Tibial nerve (tissue), 4 donors: ENCODE measurements around the gene ABCB1. TPM values are rescaled to one million over a fixed set of nuclear protein-coding genes. Genes with fewer than 3 reads are reported as not detected.
A peak's percentile ranks its signal among the peaks of the same experiment; 100 is the strongest.

Experiments used
- DNase-seq, 2 donors: peaks; one replicate each; pipeline ENCODE4 v3.0.0-alpha.2; 2019; ENCODE audit warnings: low spot score in 2 of 2
- H3K27ac ChIP-seq, 4 donors: fragments of 200-600 bp; sonication (generic) in 3 of 4; one replicate each; pipeline ENCODE4 v1.5.1; 2017 to 2019; ENCODE audit warnings: mild to moderate bottlenecking in 1 of 4
- H3K27me3 ChIP-seq, 2 donors: fragments of 200-600 bp; sonication (generic) in 1 of 2; one replicate each; pipeline versions ENCODE4 v1.5.1 to v1.6.0; 2017 to 2019
- H3K36me3 ChIP-seq, 3 donors: fragments of 200-600 bp; sonication (generic); one replicate each; pipeline ENCODE4 v1.5.1; 2018 to 2019
- H3K4me1 ChIP-seq, 4 donors: fragments of 200-600 bp; sonication (generic) in 3 of 4; one replicate each; pipeline ENCODE4 v1.5.1; 2017 to 2019
- H3K4me3 ChIP-seq, 4 donors: fragments of 200-600 bp; sonication (generic) in 3 of 4; one replicate each; pipeline ENCODE4 v1.5.1; 2017 to 2019; ENCODE audit warnings: mild to moderate bottlenecking in 1 of 4, moderate library complexity in 1 of 4
- H3K9me3 ChIP-seq, 4 donors: fragments of 200-600 bp; sonication (generic) in 3 of 4; one replicate each; pipeline ENCODE4 v1.5.1; 2017 to 2019
- CTCF ChIP-seq, 5 experiments: fragments of 200-600 bp in 3 of 5; fragments of 450-650 bp in 2 of 5; sonication (generic) in 3 of 5; IDR thresholded peaks; one replicate each; pipeline ENCODE4 v1.5.1; 2016 to 2019; ENCODE audit warnings: antibody characterized with exemption in 5 of 5, mild to moderate bottlenecking in 3 of 5, moderate library complexity in 2 of 5
- EP300 ChIP-seq, 2 donors: sonication (generic); formaldehyde crosslinking; IDR thresholded peaks; one replicate each; pipeline ENCODE4 v1.6.1; 2017; ENCODE audit warnings: antibody characterized with exemption in 2 of 2, mild to moderate bottlenecking in 1 of 2
- POLR2A ChIP-seq, 2 donors: fragments of 450-650 bp; IDR thresholded peaks; one replicate each; pipeline ENCODE4 v1.6.1; 2017; ENCODE audit warnings: antibody characterized with exemption in 2 of 2, mild to moderate bottlenecking in 2 of 2, moderate library complexity in 2 of 2
- WGBS, 2 donors: methylation state at CpG; one replicate each; pipeline ENCODE4 v1.1.5; 2018; 5-methylcytosine and 5-hydroxymethylcytosine counted together
- total RNA-seq, 4 donors: library from RNA; depleted of rRNA; stranded (reverse); fragments of >200 nt; gene quantifications; one replicate each; pipeline ENCODE4 v1.1.0, GENCODE V29; 2016

The ABCB1 gene
- total RNA-seq, 4 donors from 2014 or later = 12.8 to 36.0 (median 22.2) TPM

GRCh38 chr7:87512906-87513305, 87.8 kb downstream of the ABCB1 start:
- WGBS, 2 donors = 52 to 70% methylated on average over 4 of the region's 4 CpGs
- Histone ChIP-seq H3K4me3 (no peak overlapping the region), H3K27ac (no peak overlapping the region), H3K9me3 (no peaks in the 10 kb centered on the region), H3K4me1 (no peaks in the 10 kb centered on the region), H3K27me3 (no peaks in the 10 kb centered on the region), H3K36me3 (no peaks in the 10 kb centered on the region)
- no peak for TF ChIP-seq EP300 (IDR thresholded peaks at IDR 0.05)
- TF ChIP-seq POLR2A (IDR thresholded peaks at IDR 0.05) = no peak
- TF ChIP-seq CTCF (IDR thresholded peaks at IDR 0.05) = no peak
- no peak for DNase-seq

DNA sequence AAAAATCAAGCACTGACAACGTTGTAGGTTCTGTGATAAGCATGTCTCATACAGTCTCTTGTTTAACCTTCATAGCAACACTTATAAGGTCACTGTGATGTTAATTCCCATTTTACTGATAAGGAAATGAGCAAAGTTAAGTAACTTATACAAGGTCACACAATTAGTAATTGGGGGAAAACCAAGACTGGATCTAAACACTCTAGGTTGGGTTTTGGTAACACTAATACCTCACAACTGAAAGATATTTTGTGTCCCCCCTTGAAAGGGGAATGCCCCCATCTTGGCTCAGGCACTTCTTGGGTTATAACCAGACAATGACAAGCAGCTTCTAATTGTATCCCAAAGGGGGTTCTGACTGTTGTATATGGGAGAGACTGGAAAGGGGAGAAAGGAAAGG, 89.2 kb downstream of the ABCB1 start:
- 50 to 56% methylated on average over 1 of the region's 1 CpG for WGBS, 2 donors
- H3K9me3 ChIP-seq = no peaks in the 10 kb centered on the region
- no peak overlapping the region for H3K27ac ChIP-seq
- DNase-seq = no peak
- no peaks in the 10 kb centered on the region for H3K4me1 ChIP-seq
- H3K36me3 ChIP-seq = no peaks in the 10 kb centered on the region
- no peak overlapping the region for H3K4me3 ChIP-seq
- no peaks in the 10 kb centered on the region for H3K27me3 ChIP-seq
- TF ChIP-seq POLR2A (IDR thresholded peaks at IDR 0.05) (no peak), EP300 (IDR thresholded peaks at IDR 0.05) (no peak), CTCF (IDR thresholded peaks at IDR 0.05) (no peak)

DNA sequence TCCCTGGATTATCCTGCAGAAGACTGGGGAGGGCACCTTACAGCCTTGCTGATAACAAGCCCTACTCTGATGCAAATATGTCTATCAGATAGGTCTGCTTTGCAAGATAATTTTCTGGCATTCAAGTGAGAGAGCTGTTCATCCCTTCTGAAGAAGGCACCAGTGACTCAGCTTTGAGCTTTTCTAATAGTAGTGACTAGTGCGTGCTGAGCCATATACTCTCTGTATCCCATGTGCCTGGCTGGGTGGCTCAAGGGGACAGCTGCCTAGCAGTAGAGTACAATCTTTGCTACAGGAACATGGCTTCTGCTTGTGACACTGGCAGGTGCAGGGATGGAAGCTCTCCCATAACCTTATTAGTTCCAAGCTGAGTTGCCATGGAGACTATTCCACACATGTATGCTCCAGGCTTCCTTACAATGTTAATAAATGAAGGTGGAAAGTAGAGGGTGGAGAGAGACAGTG, 90.2 kb downstream of the ABCB1 start:
- H3K4me3 ChIP-seq = no peak overlapping the region
- H3K9me3 ChIP-seq = no peaks in the 10 kb centered on the region
- no peak overlapping the region for H3K27ac ChIP-seq
- no peak for TF ChIP-seq EP300 (IDR thresholded peaks at IDR 0.05)
- TF ChIP-seq CTCF (IDR thresholded peaks at IDR 0.05) = no peak
- TF ChIP-seq POLR2A (IDR thresholded peaks at IDR 0.05) = no peak
- WGBS, 2 donors = 90 to 92% methylated on average over 1 of the region's 1 CpG
- no peaks in the 10 kb centered on the region for H3K4me1 ChIP-seq
- H3K36me3 ChIP-seq = no peaks in the 10 kb centered on the region
- no peaks in the 10 kb centered on the region for H3K27me3 ChIP-seq
- no peak for DNase-seq

GRCh38 chr7:87507446-87507845, 93.2 kb downstream of the ABCB1 start:
- H3K9me3 ChIP-seq = no peaks in the 10 kb centered on the region
- TF ChIP-seq POLR2A (IDR thresholded peaks at IDR 0.05) (no peak), CTCF (IDR thresholded peaks at IDR 0.05) (no peak), EP300 (IDR thresholded peaks at IDR 0.05) (no peak)
- DNase-seq = no peak
- H3K4me3 ChIP-seq = no peak overlapping the region
- no peaks in the 10 kb centered on the region for H3K4me1 ChIP-seq
- H3K27me3 ChIP-seq = no peaks in the 10 kb centered on the region
- WGBS, 2 donors = 55 to 60% methylated on average over 3 of the region's 3 CpGs
- no peak overlapping the region for H3K27ac ChIP-seq
- no peaks in the 10 kb centered on the region for H3K36me3 ChIP-seq

DNA sequence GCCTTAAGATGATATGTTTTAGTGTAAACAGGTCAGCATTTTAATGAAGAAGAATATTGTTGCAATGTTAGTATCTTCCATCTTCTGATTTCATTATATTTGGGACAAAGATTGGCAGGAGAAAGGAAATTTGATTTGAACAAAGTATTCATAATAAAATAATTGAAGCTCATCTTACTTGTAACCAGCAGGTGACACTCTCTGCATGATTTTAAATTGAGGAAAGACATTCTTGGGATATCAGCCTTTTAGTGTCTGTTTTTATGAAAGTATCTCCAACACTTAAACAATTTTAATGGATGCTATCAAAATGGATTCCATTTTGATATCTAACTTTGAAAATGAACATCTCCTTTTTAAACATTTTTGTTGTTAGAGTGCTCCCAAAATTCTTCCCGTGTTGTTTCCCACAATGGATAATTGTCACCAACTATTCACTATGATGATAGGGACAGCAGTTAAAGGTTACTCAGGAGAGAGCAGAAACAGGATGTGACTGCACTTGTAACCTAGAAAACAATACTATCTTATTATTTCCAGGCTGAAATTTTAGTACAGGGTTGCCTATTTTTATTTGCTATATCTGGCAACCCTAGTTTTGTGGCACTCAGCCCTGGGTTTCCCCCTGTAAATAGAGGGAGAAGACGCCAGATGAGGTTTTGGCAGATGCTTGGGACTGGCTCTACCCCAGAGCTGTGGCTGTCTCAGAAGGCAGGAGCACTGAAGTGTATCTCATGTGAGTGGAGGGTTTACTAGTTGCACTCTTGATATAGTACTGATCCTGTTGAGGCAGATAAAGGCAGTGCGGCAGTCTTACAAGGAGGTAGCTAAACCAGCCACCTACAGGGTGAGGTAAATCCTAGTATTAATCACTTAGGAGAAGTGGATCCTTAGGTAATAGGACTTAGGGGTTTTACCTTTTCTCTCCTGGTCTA, 94.2 kb downstream of the ABCB1 start:
- Histone ChIP-seq H3K36me3 (no peaks in the 10 kb centered on the region), H3K9me3 (no peaks in the 10 kb centered on the region), H3K27ac (no peak overlapping the region), H3K27me3 (no peaks in the 10 kb centered on the region), H3K4me1 (no peaks in the 10 kb centered on the region), H3K4me3 (no peak overlapping the region)
- WGBS, 2 donors = 57 to 64% methylated on average over 3 of the region's 3 CpGs
- DNase-seq = no peak
- TF ChIP-seq CTCF (IDR thresholded peaks at IDR 0.05) = peak in 4 of 5 experiments; percentile 13 to 32 (median 20)
- TF ChIP-seq EP300 (IDR thresholded peaks at IDR 0.05) = no peak
- no peak for TF ChIP-seq POLR2A (IDR thresholded peaks at IDR 0.05)
